IPS DF 4.7 (cell line): ENCODE measurements around the gene C1orf35.

Experiments
- DNase-seq: peaks from one replicate; pipeline ENCODE4 v3.0.0-alpha.2; 2013; ENCODE audit warnings: low spot score; ENCODE audit errors: extremely low read depth

C1orf35 gene

GRCh38 chr1:228102791-228103620, at the start of gene C1orf35:
TSS of gene C1orf35 (minus strand) at chr1:228103325. CDS start at chr1:228103227, 98 bp downstream.
- peak; percentile 72 for DNase-seq

DNA sequence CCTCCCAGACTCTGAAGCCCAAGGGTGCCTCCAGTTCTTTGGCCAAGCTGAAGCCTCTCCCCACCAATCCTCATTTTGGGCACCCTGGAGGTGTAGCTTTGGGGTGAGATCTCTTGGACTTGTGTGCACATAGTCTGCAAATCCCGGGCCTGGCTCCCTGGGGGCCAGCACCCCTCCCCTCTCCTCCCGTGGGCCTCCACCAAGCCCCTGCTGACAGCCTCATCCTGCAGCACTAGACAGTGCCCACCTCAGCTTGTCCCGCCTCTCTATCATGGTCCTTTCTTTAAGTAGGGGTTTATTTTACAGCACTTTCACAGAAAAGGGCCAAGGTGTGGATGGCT, 49.8 kb upstream of the C1orf35 start:
- DNase-seq = no peak

DNA sequence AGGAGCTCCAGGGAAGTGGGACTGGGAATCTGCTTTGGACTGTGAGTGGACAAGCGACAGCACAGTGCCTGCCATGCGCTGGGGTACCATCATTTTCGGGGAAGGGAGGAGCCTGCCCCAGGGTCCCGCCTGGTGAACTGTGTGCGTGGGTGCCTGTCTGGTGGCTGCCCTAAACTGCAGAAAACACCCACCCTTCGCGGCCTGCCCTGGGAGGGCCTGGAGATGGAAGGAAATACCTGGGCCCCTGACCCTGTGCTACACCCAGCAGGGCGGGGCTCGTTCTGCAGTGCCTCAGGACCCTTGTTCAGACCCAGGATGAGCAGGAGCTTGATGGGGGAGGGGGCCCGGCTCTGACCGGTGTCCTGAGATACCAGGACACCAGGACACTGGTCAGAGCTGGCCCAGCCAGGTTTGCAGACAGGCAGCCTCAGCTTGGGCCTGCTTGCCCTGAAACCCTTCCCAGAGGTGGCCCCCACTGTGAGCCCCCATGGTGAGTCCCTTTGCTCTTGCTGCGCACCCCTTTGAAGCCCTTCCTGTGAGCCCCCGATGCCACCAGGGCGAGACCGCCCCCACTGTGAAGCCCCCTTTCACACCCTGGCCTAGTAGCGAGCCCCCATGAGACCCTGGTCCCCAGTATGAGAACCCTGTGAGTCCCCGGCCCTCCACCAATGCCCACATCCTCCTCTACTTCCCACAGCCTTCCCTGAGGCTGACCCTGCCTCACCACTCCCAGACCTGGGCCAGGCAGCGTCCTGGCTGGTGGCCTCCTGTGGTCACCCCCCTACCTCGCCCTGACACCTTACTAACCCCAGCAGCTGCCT, 49.2 kb upstream of the C1orf35 start:
- no peak for DNase-seq

GRCh38 chr1:228151180-228151925, 48.2 kb upstream of the C1orf35 start:
- no peak for DNase-seq

DNA sequence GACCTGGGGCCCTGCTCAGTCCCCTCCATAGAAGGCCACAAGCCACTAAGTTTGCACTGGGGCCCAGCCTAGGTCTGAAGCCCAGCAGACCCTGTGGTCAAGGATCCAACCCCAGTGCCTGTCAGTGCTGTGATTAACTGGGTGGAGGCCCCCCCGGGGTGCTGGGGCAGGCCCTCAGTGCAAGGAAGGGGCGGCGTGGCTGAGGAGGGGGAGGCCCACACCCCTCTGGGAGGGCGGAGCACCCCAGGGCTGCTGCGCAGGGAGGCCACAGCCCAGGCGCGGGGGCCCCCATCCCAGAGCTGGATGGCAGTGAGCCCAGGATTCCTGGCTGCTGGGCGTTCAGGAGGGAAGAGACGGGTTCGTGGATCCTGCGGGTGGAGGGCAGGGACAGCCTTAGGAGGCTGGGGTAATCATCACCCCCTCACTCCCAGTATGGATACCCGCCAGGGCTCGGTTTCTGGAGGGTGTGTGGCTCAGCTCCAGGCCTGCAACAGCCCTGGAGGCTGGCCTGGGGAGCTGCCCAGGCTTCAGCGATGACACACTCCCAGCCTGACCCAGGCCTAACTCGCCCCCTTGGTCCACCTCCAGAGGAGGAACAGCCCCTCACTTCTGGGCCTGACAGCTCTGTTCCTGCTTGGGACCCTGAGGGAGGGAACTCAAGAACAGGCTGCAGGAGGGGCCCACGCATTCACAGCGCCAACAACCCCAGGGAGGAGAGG, 47.5 kb upstream of the C1orf35 start:
- DNase-seq = no peak

DNA sequence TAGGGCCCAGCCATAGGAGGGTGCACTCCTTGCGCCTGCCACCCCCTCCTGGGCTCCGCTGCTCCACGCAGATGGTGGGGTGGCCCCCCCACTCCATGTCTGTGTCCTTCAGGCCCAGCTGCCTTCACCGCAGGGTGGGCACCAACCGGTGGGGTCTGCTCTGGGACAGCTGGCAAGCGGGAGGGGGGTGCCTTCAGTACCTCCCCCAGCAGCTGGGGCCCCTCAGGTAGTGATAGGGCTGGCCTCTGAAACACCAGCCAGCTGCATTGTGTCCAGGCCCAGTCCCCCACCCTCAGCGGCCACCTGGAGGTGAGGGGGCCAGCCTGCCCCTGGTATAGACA, 47.0 kb upstream of the C1orf35 start:
- no peak for DNase-seq

DNA sequence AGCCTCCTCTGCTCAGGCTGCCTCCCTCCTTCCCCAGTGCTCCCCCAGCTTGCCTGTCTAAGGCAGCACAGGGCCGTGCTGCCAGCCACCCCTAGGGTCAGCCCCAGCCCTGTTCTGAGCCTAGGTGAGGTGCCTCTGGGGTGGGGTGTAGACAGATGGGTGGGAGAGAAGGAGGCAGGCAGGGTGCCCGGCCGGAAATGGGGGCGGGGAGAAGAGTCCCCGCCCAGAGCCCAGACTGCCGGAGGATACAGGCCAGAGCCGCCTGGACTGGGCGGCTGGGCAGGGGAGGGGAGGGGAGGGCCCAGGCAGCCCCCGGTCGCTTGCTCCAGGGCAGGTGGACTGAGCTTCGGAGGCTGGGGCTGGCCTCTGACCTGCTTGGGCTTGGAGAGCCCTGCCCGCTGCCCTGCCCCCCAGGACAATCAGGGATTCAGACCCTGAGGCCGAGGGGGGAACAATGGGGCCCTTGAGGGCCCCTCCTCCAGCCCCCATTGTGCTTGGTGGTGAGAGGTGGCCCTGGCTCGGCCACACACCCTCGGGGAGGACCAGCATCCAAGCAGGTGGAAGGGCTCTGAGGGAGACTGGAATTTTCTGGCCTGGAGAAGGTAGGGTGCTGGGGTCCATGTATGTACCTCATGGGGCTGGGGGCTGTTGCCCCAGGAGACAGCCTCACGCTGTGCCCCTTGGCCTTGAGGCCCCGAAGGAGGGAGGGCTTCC, 46.4 kb upstream of the C1orf35 start, which contains the start of gene GJC2:
Gene GJC2 (plus strand): TSS at position 525 of the 714 bp plus-strand sequence. CDS start 7,829 bp downstream, outside the sequence.
- DNase-seq = no peak

- DNase-seq = no peak
Measured at GRCh38 chr1:228148935-228149405, 45.8 kb upstream of the C1orf35 start.

GRCh38 chr1:228148196-228148861, 45.2 kb upstream of the C1orf35 start:
- DNase-seq = no peak

- DNase-seq = no peak
Measured at GRCh38 chr1:228147768-228148167, 44.6 kb upstream of the C1orf35 start.

GRCh38 chr1:228147151-228147693, 44.1 kb upstream of the C1orf35 start:
- DNase-seq = no peak

DNA sequence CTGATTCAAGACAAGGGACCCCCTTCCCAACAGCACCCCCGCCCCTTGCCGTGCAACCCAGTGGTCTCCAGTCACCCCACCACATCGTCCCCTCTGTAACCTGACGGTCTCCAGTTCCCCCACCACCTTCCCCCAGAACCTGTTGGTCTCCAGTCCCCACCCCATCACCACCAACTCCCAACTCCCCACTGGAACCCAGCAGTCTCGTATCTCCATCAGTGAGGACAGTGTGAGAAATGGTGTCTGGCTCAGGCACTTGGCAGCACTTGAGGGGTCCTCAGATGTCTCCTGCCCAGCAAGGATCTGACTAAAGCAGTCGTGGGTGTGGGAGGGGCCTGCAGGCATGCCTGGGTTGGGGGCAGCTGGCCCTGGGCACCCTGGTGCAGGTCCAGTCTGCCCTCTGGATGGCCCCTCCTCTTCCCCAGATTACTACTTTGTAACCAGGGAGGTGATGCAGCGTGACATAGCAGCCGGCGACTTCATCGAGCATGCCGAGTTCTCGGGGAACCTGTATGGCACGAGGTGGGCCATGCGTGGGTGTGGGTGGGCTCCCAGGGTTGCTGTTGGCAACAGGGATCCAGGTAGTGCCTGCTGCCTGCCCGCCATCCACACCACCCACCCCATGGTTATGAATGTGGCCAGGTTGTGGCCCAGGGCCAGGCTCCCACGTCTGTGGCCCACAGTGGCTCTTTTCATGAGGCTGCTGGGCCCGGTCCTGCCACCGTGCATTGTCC, 43.5 kb upstream of the C1orf35 start:
- DNase-seq = no peak

- DNase-seq = no peak
Measured at GRCh38 chr1:228145463-228146416, 42.6 kb upstream of the C1orf35 start.

DNA sequence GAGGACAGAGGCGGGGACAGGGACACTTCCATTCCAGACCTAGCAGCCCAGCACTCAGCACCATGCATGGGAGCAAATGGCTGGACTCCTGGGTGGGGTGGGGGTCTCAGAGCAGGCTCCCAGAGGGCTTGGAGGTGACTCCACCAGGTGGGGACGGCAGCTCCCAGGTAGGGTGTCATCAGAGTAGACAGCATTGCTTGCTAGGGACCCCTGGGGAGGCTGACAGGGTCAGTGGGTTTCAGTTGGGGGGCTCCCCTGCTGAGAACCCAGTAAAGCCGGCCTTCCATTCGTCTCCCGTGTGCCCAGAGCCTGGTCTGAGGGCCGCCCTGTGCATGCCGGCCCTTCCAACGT, 41.8 kb upstream of the C1orf35 start:
- DNase-seq = no peak

GRCh38 chr1:228144193-228144992, 41.3 kb upstream of the C1orf35 start:
- no peak for DNase-seq

- DNase-seq = no peak
Measured at GRCh38 chr1:228143480-228144192, 40.5 kb upstream of the C1orf35 start.
